A673 (cell line): ENCODE measurements around the gene GAB2.

Source experiments
- CTCF ChIP-seq: fragments of 300-800, 200-600 bp; sonication (generic); conservative IDR thresholded peaks from 2 replicates; pipeline ENCODE4 v1.5.1; 2017; ENCODE audit warnings: low read depth, mild to moderate bottlenecking, antibody characterized with exemption, low read length, moderate library complexity, mixed read lengths
- EZH2 ChIP-seq: fragments of 200-600 bp; sonication (generic); IDR thresholded peaks from 2 replicates; pipeline ENCODE4 v1.6.1; 2017; ENCODE audit warnings: borderline replicate concordance, low read depth, mild to moderate bottlenecking, mixed read lengths, antibody characterized with exemption, low read length; ENCODE audit not compliant: poor library complexity, severe bottlenecking

- TF ChIP-seq CTCF: no peak
- TF ChIP-seq EZH2: no peak
These were observed 207.5 kb downstream of the GAB2 start for GRCh38 chr11:78210000-78210608.
